ENCODE measurements around the gene HSD17B14. TPM values are rescaled to one million over a fixed set of nuclear protein-coding genes. Genes with fewer than 3 reads are reported as not detected.

The HSD17B14 gene
- polyA plus RNA-seq, 2 of the 4 experiments (the other 2 are of a cell fraction): 11.1 to 20.9 TPM

DNA sequence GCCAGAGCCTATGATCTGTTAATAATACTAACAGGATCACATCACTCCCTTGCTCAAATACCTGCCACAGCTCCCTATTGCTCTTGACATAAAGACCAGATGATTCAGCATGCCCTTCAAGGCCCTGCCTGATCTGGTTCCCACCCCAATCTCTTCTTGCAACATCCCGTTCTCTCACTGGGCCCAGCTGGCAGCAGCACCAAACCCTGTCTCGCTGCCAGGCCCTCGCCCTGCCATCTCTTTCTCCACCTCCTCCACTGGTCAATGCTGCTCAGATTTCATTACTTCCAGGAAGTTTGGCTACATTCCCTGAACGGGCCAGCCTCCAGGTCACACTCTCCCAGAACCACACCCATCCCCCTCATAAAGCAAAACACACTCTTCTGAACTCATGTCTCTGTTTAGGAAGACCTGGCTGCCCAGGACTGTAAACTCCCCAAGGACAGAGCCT is 16.9 kb downstream of the HSD17B14 start:
- H3K4me3 ChIP-seq: no peak overlapping the region
- FAIRE-seq: peak; percentile 43
- H3K27ac ChIP-seq: peak overlapping the region; percentile 52 to 78; a peak in 5 of 6 replicates
- whole genome bisulfite sequencing (ENCODE audit: missing lambda C conversion rate): 11% methylated on average over 4 of the region's 4 CpGs
- H3K9me3 ChIP-seq: no peaks in the 10 kb centered on the region
- H3K4me2 ChIP-seq: peak overlapping the region; percentile 51
- ATAC-seq: peak; percentile 77 to 86
- ChIA-PET POLR2A (interaction anchor here (0.9 to 1.1 kb wide), 3 partner anchors 9 to 53 kb away, joined by 3 read pairs; partner anchors contain the start of gene BCAT2), CTCF (interaction anchor here (0.9 to 4.5 kb wide), 7 partner anchors 14 to 151 kb away, joined by 3 to 23 read pairs (median 6); partner anchors contain the start of gene HSD17B14)
- TF ChIP-seq MYC (IDR thresholded peaks at IDR 0.05; ENCODE audit: borderline replicate concordance, low read length) (0 out of 2 replicates have a peak, but pooled peaks have one; percentile 25), RNF2 (IDR thresholded peaks at IDR 0.05; ENCODE audit: borderline replicate concordance, low read depth) (no peak), HEYL (CRISPR knock-in tag; IDR thresholded peaks at IDR 0.05) (no peak), EHF (CRISPR knock-in tag; IDR thresholded peaks at IDR 0.05) (no peak), PHF8 (IDR thresholded peaks at IDR 0.05; ENCODE audit: borderline replicate concordance, low read depth) (no peak), MAZ (IDR thresholded peaks at IDR 0.05; ENCODE audit: borderline replicate concordance, low read depth, low read length) (no peak), CEBPB (IDR thresholded peaks at IDR 0.05) (peak; percentile 70 to 74; a peak in 3 of 4 replicates), EP300 (IDR thresholded peaks at IDR 0.05) (peak in 1 of 2 experiments; percentile 47; a peak in 1 of 5 replicates), HOXB13 (CRISPR knock-in tag; IDR thresholded peaks at IDR 0.05; ENCODE audit: low read depth) (no peak), HOXB5 (CRISPR knock-in tag; IDR thresholded peaks at IDR 0.05) (no peak), ZFP36 (IDR thresholded peaks at IDR 0.05; ENCODE audit: borderline replicate concordance, partially characterized antibody) (peak; percentile 96), MAFK (IDR thresholded peaks at IDR 0.05; ENCODE audit: partially characterized antibody) (peak; percentile 53), POLR2A (IDR thresholded peaks at IDR 0.05; ENCODE audit: low read length) (no peak), GATA3 (IDR thresholded peaks at IDR 0.05; ENCODE audit: borderline replicate concordance) (no peak), KDM1A (IDR thresholded peaks at IDR 0.05; ENCODE audit: low read depth) (no peak), ELK1 (IDR thresholded peaks at IDR 0.05; ENCODE audit: low read depth, low read length) (no peak), JUN (IDR thresholded peaks at IDR 0.05) (peak in 1 of 2 experiments; percentile 40; a peak in 1 of 5 replicates), FOSL2 (IDR thresholded peaks at IDR 0.05) (no peak), FOSL2 (CRISPR knock-in tag; IDR thresholded peaks at IDR 0.05) (peak; percentile 44; the same call in 1 of the 2 replicates), SREBF2 (IDR thresholded peaks at IDR 0.05) (no peak), FOSB (CRISPR knock-in tag; IDR thresholded peaks at IDR 0.05) (no peak), CHD2 (IDR thresholded peaks at IDR 0.05; ENCODE audit: low read length, partially characterized antibody) (no peak)
- TF ChIP-seq, protein P1, sequence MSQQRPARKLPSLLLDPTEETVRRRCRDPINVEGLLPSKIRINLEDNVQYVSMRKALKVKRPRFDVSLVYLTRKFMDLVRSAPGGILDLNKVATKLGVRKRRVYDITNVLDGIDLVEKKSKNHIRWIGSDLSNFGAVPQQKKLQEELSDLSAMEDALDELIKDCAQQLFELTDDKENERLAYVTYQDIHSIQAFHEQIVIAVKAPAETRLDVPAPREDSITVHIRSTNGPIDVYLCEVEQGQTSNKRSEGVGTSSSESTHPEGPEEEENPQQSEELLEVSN (IDR thresholded peaks at IDR 0.05; ENCODE audit: borderline replicate concordance, low read depth): no peak
- TF ChIP-seq, protein P2, sequence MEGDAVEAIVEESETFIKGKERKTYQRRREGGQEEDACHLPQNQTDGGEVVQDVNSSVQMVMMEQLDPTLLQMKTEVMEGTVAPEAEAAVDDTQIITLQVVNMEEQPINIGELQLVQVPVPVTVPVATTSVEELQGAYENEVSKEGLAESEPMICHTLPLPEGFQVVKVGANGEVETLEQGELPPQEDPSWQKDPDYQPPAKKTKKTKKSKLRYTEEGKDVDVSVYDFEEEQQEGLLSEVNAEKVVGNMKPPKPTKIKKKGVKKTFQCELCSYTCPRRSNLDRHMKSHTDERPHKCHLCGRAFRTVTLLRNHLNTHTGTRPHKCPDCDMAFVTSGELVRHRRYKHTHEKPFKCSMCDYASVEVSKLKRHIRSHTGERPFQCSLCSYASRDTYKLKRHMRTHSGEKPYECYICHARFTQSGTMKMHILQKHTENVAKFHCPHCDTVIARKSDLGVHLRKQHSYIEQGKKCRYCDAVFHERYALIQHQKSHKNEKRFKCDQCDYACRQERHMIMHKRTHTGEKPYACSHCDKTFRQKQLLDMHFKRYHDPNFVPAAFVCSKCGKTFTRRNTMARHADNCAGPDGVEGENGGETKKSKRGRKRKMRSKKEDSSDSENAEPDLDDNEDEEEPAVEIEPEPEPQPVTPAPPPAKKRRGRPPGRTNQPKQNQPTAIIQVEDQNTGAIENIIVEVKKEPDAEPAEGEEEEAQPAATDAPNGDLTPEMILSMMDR (IDR thresholded peaks at IDR 0.05): no peak
- TF ChIP-seq, protein P3, sequence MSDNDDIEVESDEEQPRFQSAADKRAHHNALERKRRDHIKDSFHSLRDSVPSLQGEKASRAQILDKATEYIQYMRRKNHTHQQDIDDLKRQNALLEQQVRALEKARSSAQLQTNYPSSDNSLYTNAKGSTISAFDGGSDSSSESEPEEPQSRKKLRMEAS (IDR thresholded peaks at IDR 0.05): no peak
- TF ChIP-seq, protein P4, sequence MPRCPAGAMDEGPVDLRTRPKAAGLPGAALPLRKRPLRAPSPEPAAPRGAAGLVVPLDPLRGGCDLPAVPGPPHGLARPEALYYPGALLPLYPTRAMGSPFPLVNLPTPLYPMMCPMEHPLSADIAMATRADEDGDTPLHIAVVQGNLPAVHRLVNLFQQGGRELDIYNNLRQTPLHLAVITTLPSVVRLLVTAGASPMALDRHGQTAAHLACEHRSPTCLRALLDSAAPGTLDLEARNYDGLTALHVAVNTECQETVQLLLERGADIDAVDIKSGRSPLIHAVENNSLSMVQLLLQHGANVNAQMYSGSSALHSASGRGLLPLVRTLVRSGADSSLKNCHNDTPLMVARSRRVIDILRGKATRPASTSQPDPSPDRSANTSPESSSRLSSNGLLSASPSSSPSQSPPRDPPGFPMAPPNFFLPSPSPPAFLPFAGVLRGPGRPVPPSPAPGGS (IDR thresholded peaks at IDR 0.05): no peak
- peak in 1 of 2 experiments; percentile 89 for DNase-seq (ENCODE audit: low read depth in 1 of 2, low spot score in 1 of 2)
- peaks cover 33% of the 10 kb centered on the region for H3K4me1 ChIP-seq
